Spleen (tissue), 11 donors: ENCODE results near the gene CTNNA2. TPM values are rescaled to one million over a fixed set of nuclear protein-coding genes. Genes with fewer than 3 reads are reported as not detected.

Source experiments
- DNase-seq: peaks from one replicate; pipeline ENCODE4 v3.0.0-alpha.2; 2020
- H3K27ac ChIP-seq, 8 donors: fragments of 200-600 bp; sonication (generic) in 7 of 8; 1 replicate in 4 of 8; 2 replicates in 4 of 8; pipeline versions ENCODE4 v1.5.0 to v1.8.0; 2016 to 2021; ENCODE audit warnings: inconsistent platforms in 4 of 8, mild to moderate bottlenecking in 4 of 8, moderate library complexity in 1 of 8
- H3K27me3 ChIP-seq, 7 donors: fragments of 200-600 bp; sonication (generic) in 6 of 7; replicated peaks in 1 of 7; 1 replicate in 4 of 7; 2 replicates in 3 of 7; pipeline versions ENCODE4 v1.5.0 to v1.8.0; 2016 to 2021; ENCODE audit warnings: inconsistent platforms in 3 of 7, mild to moderate bottlenecking in 1 of 7
- H3K36me3 ChIP-seq, 6 donors: fragments of 200-600 bp; sonication (generic) in 5 of 6; 1 replicate in 4 of 6; 2 replicates in 2 of 6; pipeline versions ENCODE4 v1.5.0 to v1.8.0; 2016 to 2021; ENCODE audit warnings: inconsistent platforms in 2 of 6
- H3K4me1 ChIP-seq, 6 donors: fragments of 200-600 bp; sonication (generic) in 5 of 6; 1 replicate in 3 of 6; 2 replicates in 3 of 6; pipeline versions ENCODE4 v1.5.0 to v1.8.0; 2016 to 2021; ENCODE audit warnings: inconsistent platforms in 3 of 6
- H3K4me3 ChIP-seq, 8 donors: fragments of 200-600 bp; sonication (generic) in 7 of 8; 1 replicate in 4 of 8; 2 replicates in 4 of 8; pipeline versions ENCODE4 v1.5.0 to v1.8.0; 2016 to 2021; ENCODE audit warnings: inconsistent platforms in 4 of 8, mild to moderate bottlenecking in 4 of 8, moderate library complexity in 2 of 8
- H3K9me3 ChIP-seq, 8 donors: fragments of 200-600 bp; sonication (generic) in 7 of 8; 1 replicate in 4 of 8; 2 replicates in 4 of 8; pipeline versions ENCODE4 v1.5.0 to v1.8.0; 2016 to 2021; ENCODE audit warnings: inconsistent platforms in 4 of 8
- POLR2A ChIP-seq, 3 donors: fragments of 450-650 bp; IDR thresholded peaks; one replicate each; pipeline ENCODE4 v1.5.1; 2017; ENCODE audit warnings: antibody characterized with exemption in 3 of 3, mild to moderate bottlenecking in 1 of 3
- POLR2AphosphoS5 ChIP-seq, 3 donors: sonication (generic); formaldehyde crosslinking; IDR thresholded peaks; one replicate each; pipeline ENCODE4 v1.5.1; 2017; ENCODE audit warnings: antibody characterized with exemption in 3 of 3
- WGBS, 5 donors: extraction: QIAGEN DNeasy Blood & Tissue Kit in 3 of 5; methylation state at CpG; one replicate each; pipeline versions ENCODE4 v1.1.5 to v1.1.7; 2013 to 2018; 5-methylcytosine and 5-hydroxymethylcytosine counted together
- intact Hi-C: fragments of 100-400 bp; cut with DNase I; formaldehyde crosslinking; loops from one replicate; pipeline ENCODE4 v1.15.0; 2023; ENCODE audit warnings: low total_unique reads
- polyA plus RNA-seq, 3 donors: library from polyadenylated mRNA; stranded (reverse); fragments of 200-250 nt; gene quantifications; one replicate each; pipeline ENCODE4 v1.2.1, GENCODE V29; 2013
- total RNA-seq, 7 donors: library from RNA; depleted of rRNA in 3 of 7; stranded (reverse); fragments of >200 nt in 3 of 7; fragmentation: NEBNext Ultra II Directional in 4 of 7; extraction: Animal tissue kit (Norgen Biotek cat#: 25700) in 4 of 7; gene quantifications; one replicate each; pipeline versions ENCODE4 v1.1.0 to v1.2.1, GENCODE V29; 2016 to 2021
- TF ChIP-seq, protein P1 (sequence below), 11 experiments: fragments of 200-600 bp in 7 of 11; fragments of 450-650 bp in 4 of 11; sonication (generic) in 4 of 11; IDR thresholded peaks in 8 of 11; conservative IDR thresholded peaks in 3 of 11; 1 replicate in 7 of 11; 2 replicates in 4 of 11; pipeline versions ENCODE4 v1.4.0 to v1.8.0; 2016 to 2021; ENCODE audit warnings: antibody characterized with exemption in 11 of 11, inconsistent platforms in 4 of 11, mild to moderate bottlenecking in 1 of 11
- donor health status: healthy with polysubstance abuse.
- donor health status: DM: no; HTN: no; CAD: no; lungs with moderate emphysema.
- donor health status: DM: no; HTN: no; CAD: no.
- donor health status: Bipolar disorder and iron deficiency.
- donor health status: healthy.
- donor health status: DM: no; HTN: no; CAD: no.
- donor health status: DM: yes; HTN: yes; CAD: no.

The CTNNA2 gene
- total and polyA plus RNA-seq, 10 donors, result not detected

DNA sequence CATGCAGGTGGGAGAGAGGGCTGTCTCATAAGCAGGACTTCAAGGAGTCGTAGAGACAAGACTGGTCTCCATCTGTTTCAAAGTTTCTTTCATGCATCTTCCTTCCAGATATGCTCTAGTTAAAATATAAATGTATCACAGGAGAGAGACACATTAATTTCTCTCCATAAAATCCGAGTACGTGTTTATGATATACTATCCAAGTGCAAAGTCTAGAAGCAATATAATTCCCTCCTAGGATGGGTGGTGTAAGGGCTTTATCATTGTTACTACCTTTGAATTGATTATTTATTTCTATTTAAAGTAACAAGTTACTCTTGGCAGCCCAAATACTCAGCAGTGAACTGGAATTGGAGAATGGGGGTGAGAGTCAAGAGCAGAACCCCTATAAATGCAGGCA is 619.4 kb downstream of the CTNNA2 start:
- Histone ChIP-seq H3K4me1 (no peaks in the 10 kb centered on the region), H3K27me3 (no peaks in the 10 kb centered on the region), H3K27ac (no peak overlapping the region), H3K9me3 (peaks cover 0 to 17% (median 8%) of the 10 kb centered on the region in 8 donors), H3K4me3 (no peak overlapping the region), H3K36me3 (no peaks in the 10 kb centered on the region)
- intact Hi-C loops, result no loop called here
- DNase-seq, result no peak
- 79 to 93% (median 92%) methylated on average over 3 of the region's 3 CpGs for WGBS, 5 donors
- no peak for TF ChIP-seq POLR2AphosphoS5 (IDR thresholded peaks at IDR 0.05)
- no peak for TF ChIP-seq POLR2A (IDR thresholded peaks at IDR 0.05)
- TF ChIP-seq, protein P1, sequence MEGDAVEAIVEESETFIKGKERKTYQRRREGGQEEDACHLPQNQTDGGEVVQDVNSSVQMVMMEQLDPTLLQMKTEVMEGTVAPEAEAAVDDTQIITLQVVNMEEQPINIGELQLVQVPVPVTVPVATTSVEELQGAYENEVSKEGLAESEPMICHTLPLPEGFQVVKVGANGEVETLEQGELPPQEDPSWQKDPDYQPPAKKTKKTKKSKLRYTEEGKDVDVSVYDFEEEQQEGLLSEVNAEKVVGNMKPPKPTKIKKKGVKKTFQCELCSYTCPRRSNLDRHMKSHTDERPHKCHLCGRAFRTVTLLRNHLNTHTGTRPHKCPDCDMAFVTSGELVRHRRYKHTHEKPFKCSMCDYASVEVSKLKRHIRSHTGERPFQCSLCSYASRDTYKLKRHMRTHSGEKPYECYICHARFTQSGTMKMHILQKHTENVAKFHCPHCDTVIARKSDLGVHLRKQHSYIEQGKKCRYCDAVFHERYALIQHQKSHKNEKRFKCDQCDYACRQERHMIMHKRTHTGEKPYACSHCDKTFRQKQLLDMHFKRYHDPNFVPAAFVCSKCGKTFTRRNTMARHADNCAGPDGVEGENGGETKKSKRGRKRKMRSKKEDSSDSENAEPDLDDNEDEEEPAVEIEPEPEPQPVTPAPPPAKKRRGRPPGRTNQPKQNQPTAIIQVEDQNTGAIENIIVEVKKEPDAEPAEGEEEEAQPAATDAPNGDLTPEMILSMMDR (IDR thresholded peaks at IDR 0.05 in 8 of 11, conservative IDR thresholded peaks at IDR 0.05 in 3 of 11), result no peak

DNA sequence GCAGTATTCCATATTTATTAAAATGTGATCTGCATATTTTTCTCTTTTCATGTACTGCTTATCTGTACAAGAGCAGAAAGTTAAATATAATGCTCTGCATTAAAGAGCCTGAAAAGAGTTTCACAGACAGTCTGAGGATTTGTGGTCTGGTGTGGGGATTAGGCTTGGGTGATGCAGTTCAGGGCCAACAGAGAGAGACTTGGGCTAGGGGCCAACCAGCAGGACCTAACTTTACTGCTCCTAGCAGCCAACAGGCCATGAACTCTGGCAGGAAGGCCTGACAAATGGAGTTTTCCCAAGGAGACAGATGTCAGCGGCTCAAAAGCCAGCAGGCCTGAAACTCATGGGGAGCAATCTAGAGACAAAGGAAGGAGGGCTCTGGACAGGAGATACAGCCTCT is 622.1 kb downstream of the CTNNA2 start:
- 66 to 89% (median 77%) methylated on average over 1 of the region's 1 CpG for WGBS, 5 donors
- Histone ChIP-seq H3K4me1 (no peaks in the 10 kb centered on the region), H3K27me3 (no peaks in the 10 kb centered on the region), H3K9me3 (peaks cover 0 to 17% (median 8%) of the 10 kb centered on the region in 8 donors), H3K27ac (no peak overlapping the region), H3K36me3 (no peaks in the 10 kb centered on the region), H3K4me3 (no peak overlapping the region)
- intact Hi-C loops, result no loop called here
- TF ChIP-seq POLR2AphosphoS5 (IDR thresholded peaks at IDR 0.05), result no peak
- TF ChIP-seq POLR2A (IDR thresholded peaks at IDR 0.05), result no peak
- TF ChIP-seq, protein P1 (IDR thresholded peaks at IDR 0.05 in 8 of 11, conservative IDR thresholded peaks at IDR 0.05 in 3 of 11), result no peak
- no peak for DNase-seq

DNA sequence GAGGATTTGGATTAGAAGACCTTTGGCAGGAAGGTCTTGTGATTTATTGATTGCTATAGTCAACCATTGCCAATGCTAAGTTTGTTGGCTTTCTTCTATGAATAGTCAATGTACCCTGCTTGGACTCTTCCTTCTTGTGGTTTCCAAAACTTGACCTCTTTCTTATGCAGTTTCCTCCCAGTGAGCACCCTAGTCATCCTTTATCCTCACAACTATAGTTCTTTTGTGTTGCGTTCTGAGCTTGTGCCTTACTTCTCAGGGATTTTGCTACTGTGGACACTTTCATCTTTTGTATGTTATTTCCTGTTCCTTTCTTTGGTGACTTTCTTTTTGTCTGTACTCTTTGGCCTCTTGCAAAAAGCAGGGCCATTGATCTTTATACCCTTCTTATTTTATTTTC is 623.5 kb downstream of the CTNNA2 start:
- WGBS, 5 donors, result 81 to 100% (median 92%) methylated on average over 1 of the region's 1 CpG
- no peak overlapping the region for H3K4me3 ChIP-seq
- no peak for TF ChIP-seq POLR2A (IDR thresholded peaks at IDR 0.05)
- TF ChIP-seq, protein P1 (IDR thresholded peaks at IDR 0.05 in 8 of 11, conservative IDR thresholded peaks at IDR 0.05 in 3 of 11), result no peak
- no peak for TF ChIP-seq POLR2AphosphoS5 (IDR thresholded peaks at IDR 0.05)
- H3K27me3 ChIP-seq, result no peaks in the 10 kb centered on the region
- no peaks in the 10 kb centered on the region for H3K36me3 ChIP-seq
- peaks cover 0 to 17% (median 8%) of the 10 kb centered on the region in 8 donors for H3K9me3 ChIP-seq
- no peak overlapping the region for H3K27ac ChIP-seq
- intact Hi-C loops, result no loop called here
- DNase-seq, result no peak
- H3K4me1 ChIP-seq, result no peaks in the 10 kb centered on the region

DNA sequence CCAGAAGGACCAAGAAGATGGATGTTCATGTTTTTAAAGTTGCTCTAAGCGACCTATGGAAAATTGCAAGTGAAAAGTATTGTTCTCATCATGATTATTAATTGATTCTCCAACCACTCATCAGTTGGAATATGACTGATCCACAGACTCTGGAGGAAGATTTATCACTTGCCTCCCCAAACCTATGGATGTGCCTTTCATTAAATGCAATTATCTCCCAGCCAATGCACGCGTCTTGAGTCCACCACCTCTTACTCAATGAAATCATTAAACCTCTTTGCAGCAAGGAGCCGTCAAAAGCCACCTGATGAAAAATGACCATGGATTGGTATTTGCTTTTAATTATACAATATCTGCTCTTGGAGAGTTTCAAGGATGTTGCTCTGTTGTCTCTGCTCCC is 626.1 kb downstream of the CTNNA2 start:
- no peak overlapping the region for H3K4me3 ChIP-seq
- no peaks in the 10 kb centered on the region for H3K36me3 ChIP-seq
- H3K9me3 ChIP-seq, result peaks cover 0 to 17% (median 8%) of the 10 kb centered on the region in 8 donors
- H3K27me3 ChIP-seq, result no peaks in the 10 kb centered on the region
- H3K4me1 ChIP-seq, result no peaks in the 10 kb centered on the region
- WGBS, 5 donors, result 67 to 87% (median 77%) methylated on average over 4 of the region's 4 CpGs
- DNase-seq, result no peak
- intact Hi-C loops, result no loop called here
- no peak overlapping the region for H3K27ac ChIP-seq
- TF ChIP-seq, protein P1 (IDR thresholded peaks at IDR 0.05 in 8 of 11, conservative IDR thresholded peaks at IDR 0.05 in 3 of 11), result no peak
- TF ChIP-seq POLR2A (IDR thresholded peaks at IDR 0.05), result no peak
- TF ChIP-seq POLR2AphosphoS5 (IDR thresholded peaks at IDR 0.05), result no peak
